SW480 (cell line): Measurements from ENCODE around the gene PDHA1.

Experiments used
- DNase-seq: peaks from one replicate; pipeline ENCODE4 v3.0.0-alpha.2; 2016; ENCODE audit warnings: low spot score

Gene PDHA1

GRCh38 chrX:19343535-19344408 is at the start of gene PDHA1:
Gene PDHA1 (plus strand): TSS chrX:19343927. CDS start chrX:19344038, 111 bp downstream.
- DNase-seq: peak; percentile 93

GRCh38 chrX:19303256-19303880 is 40.4 kb upstream of the PDHA1 start:
- peak; percentile 11 for DNase-seq

GRCh38 chrX:19326567-19326966 is 17.2 kb upstream of the PDHA1 start:
- no peak for DNase-seq

DNA sequence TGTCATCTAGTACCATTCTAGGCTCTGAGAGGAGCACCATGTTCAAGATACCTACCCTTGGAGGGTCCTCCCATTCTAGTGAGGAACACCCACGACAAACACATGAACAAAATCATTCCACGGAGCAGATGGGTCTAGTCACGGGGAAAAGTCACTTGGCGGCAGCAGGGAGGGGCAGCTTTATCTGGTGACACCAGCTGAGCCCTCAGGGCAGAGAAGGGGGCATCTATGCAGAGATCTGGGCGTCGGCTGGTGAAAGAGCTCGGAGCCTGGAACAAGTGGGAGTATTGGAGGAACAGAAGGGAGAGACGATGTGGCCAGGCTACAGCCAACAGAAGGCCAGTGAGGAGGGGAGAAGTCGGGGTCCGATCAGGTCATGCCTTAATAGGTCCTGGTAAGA is 11.9 kb upstream of the PDHA1 start:
- no peak for DNase-seq

GRCh38 chrX:19332983-19333382 is 10.7 kb upstream of the PDHA1 start:
- DNase-seq: no peak

DNA sequence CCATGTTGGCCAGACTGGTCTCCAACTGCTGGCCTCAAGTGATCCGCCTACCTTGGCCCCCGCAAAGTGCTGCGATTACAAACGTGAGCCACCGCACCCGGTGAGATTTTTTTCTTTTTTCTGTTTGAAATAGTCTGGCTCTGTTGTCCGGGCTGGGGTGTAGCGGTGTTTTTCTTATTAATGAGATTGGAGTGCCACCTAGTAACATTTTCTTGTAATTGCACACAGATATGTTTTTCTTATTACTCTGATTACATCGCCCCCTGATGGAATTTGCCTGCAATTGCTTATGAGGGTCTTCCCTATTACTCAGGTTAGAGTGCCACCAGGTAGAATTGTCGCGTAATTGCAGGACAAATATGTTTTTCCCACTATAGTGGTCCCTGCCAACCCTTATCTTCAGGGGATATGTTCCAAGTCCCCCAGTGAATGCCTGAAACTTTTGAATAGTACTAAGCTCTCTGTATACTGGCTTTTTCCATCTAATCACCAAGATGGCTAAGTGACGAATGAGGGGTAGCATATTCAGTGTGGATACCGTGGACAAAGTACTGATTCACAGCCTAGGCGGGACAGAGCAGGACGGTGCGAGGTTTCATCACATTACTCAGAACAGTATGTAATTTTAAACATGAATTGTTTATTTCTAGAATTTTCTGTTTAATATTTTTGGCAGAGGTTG is 8.6 kb upstream of the PDHA1 start:
- DNase-seq: peak; percentile 16

DNA sequence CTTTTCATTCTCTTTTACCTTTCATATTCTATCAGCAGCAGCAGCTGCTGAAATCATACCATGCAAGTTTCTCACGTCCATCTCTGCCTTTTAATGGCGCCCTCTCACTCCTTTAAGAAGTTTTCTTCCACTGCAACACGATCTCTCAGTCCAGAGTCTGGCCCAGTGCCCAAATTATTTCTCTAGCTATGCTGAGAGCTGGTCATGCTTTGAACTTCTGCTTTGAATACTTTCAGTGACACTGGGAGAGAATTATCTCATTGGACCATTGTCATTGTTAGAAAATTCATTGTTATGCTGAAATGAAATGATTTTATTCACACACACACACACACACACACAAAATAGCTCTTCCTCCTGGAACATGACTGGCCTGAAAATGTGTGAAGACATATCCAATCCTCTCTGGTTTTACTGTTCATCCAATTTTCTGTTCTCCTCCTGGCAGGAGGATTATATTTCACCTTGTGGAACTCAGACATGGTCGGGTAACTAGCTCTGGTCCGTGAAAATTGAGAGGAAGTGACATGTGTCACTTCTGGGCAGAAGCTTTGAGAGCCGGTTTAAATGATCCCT is 1.3 kb upstream of the PDHA1 start:
- DNase-seq: no peak

DNA sequence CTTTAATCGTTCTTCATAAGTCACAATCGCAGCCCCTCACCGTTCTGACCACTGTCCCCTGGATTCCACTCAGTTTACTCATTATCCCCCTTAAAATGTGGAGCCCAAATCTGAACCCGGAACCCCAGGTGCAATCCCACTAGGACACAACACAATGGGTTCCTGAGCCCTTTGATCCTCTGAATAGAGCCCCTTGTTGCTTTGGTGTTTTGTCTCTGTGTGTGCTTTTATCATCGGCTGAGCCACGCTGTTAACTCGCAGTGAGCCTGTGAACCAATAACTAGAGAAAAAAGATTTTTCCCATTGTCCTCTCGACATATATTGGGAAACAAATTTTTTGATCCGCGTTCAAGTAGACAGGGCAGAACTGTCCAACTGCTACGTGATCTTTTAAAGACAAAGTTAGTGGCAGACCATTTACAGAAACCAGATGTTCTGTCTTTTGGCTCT is 617 bp upstream of the PDHA1 start:
- DNase-seq: peak; percentile 17

- DNase-seq: no peak
Observed at GRCh38 chrX:19344661-19345060, 934 bp downstream of the PDHA1 start.

- DNase-seq: no peak
Observed at GRCh38 chrX:19347916-19348315, 4.2 kb downstream of the PDHA1 start.

DNA sequence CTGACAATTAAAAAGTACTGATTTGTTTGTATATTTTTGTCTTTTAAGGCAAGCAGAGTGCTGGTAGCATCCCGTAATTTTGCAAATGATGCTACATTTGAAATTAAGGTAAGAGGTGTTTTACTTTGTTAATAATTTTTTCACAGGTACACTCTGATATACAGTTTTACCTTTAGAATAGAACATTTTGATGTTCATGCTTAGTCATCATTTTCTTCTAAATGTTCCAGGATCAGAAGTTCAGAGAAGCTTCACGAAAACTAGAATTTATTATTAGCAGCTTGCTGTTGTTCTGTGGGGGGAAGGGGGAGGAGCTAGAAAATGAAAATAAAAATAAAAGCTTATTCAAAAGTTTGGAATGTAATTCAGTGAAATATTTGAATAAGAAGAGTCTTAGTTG is 5.5 kb downstream of the PDHA1 start:
- DNase-seq: no peak

GRCh38 chrX:19350941-19351384 is 7.2 kb downstream of the PDHA1 start:
- no peak for DNase-seq

GRCh38 chrX:19354625-19355024 is 10.9 kb downstream of the PDHA1 start:
- no peak for DNase-seq

DNA sequence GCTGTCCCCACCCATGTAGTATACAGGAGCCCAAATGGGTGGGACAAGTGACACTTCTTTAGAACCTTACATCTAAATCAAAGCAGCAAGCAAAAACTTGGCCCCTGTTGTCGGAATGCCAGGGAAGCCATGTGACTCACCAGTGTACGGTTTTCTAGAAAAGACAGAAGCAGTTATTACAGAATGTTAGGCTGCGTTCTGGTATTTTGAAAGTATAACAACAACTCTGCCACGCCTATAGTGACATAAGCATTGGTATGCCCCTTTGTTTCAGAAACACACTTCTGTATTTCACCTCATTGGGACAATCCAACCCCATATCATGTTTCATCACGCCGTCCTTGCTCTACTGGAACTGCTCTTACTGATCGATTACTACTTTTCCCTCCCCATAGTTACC is 14.8 kb downstream of the PDHA1 start:
- DNase-seq: no peak

DNA sequence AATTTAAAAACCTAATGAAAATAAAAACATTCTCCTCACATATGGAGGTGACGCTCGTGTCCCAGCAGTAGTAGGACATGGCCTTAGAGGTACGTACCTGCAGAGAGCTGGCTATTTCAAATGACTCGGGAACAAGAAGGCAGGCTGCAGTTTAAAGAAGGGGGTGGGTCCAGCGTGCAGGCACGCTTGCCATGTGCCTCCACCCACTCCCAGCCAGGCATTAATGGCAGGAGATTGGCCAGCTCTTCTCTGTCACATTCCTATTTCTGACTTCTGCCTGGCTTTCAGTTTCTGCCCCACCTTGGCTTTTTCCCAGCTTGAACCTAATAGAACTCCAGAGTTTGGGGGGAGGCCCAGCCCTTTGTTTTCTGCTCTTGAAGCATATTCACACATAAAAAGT is 17.2 kb downstream of the PDHA1 start:
- no peak for DNase-seq

GRCh38 chrX:19361701-19362100 is 18.0 kb downstream of the PDHA1 start:
- no peak for DNase-seq

DNA sequence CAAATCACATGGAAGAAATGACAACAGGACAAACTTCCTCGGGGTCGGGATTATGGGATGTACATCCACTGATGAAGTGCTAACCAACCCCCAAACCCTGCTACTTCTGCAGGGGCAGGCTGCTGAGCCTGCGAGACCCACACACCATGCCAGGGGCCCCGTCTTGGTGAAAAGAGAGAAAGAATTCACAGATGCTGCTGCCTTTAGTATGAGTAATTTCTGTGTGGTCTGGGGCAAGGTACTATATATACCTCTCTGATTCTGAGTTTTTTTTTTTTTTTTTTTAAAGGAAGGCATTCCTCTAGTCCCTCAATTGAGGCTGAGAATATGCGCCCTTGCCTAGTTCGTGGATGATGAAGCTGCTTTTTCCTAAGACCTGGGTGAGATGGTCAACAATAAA is 24.8 kb downstream of the PDHA1 start:
- DNase-seq: no peak

GRCh38 chrX:19370061-19370460 is 26.3 kb downstream of the PDHA1 start:
- DNase-seq: no peak

DNA sequence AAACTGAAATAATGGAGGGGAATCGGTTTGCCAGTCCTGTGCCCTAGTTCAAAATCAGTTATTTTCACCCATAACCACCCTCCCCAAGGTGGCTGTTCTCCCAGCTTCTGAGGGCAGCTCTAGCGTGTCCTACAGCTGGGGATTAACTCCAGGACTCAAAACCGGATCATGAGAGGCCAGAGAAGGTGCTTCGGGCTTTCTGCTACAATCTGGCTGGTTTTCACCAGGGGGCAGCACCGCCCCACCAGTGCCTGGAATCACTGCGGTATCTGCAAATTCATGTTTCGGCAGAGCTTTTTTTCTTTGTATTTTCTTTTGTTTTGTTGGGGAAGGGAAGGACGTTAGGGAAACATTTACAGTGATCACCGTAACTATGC is 28.4 kb downstream of the PDHA1 start:
- peak; percentile 44 for DNase-seq

DNA sequence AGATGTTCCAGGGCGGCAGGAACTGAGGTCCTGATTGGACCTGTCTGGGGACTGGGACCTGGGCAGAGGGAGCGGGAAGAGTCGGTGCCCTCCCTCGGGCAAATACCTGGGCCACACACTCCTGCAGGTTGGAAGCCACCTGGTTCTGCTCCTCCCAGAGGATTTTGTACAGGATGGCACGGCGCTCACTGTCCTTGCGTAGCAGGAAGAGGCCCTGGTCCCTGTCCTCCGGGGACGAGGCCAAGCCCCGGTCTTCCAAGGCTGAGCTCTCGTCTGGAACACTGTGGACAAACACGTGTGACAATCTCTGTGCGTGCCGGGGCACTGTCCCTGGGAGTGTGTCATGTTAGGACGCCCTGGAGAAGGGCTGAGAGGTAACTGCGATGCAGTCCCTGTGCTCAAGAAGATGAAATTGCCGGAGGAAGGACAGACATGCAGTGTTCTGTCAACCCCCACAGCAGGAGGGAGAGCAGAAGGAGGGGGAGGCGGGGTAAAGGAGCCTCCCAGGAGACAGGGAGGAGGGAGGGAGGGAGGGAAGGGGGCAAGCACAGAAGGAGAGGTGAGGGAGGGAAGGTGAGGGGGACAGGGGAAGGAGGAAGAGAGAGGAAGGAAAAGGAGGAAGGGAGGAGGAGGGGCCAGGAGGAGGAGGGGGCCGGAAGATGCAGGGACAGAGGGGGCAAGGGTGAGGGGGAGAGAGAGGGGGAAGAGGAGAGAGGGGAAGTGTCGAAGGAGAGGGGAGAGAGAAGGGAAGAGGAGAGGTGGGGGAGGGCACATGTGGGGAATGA is 29.0 kb downstream of the PDHA1 start:
- peak; percentile 32 for DNase-seq

DNA sequence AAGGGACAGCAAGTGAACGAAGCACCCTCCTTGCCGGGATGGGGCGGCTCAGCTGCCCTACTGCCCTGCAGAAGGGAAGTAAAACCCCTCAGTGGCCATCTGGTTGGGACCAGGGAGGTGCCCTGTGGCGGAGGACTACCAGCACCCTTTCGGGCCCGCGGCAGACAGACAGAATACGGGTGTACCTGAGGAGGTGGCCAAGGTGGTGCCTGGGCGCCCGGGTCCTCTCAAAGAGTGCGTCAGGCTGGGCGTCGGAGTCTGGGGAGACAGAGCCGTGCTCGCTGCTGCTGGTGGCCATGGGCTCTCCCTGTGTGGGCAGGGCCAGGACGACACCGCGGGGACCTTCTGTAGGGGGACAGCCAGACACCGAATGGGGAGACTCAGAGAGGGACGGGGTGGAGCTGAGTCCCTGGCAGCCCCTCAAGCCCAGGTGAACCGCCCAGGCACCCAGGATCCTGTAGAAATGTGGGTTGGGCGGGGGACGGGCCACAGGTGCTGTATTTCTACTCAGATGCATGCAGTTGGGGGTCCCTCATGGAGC is 29.7 kb downstream of the PDHA1 start:
- no peak for DNase-seq
